Stimulated activated CD4-positive, alpha-beta T cell treated with anti-CD3 and anti-CD28 coated beads, Interleukin-1b, Interleukin-23, amount 100 ng/mL, for 24 hours (primary cell): Measurements from ENCODE around the gene YY1AP1.
"Not testable (repeated sequence)": the region's sequence is repeated elsewhere in the genome, so short reads cannot be mapped to it uniquely, and the experiment has no call there.

ENCODE experiments used
- DNase-seq, 4 experiments: peaks; one replicate each; pipeline ENCODE4 v3.0.0-alpha.2; 2020; ENCODE audit warnings: low read depth in 4 of 4, low spot score in 1 of 4

YY1AP1 gene

DNA sequence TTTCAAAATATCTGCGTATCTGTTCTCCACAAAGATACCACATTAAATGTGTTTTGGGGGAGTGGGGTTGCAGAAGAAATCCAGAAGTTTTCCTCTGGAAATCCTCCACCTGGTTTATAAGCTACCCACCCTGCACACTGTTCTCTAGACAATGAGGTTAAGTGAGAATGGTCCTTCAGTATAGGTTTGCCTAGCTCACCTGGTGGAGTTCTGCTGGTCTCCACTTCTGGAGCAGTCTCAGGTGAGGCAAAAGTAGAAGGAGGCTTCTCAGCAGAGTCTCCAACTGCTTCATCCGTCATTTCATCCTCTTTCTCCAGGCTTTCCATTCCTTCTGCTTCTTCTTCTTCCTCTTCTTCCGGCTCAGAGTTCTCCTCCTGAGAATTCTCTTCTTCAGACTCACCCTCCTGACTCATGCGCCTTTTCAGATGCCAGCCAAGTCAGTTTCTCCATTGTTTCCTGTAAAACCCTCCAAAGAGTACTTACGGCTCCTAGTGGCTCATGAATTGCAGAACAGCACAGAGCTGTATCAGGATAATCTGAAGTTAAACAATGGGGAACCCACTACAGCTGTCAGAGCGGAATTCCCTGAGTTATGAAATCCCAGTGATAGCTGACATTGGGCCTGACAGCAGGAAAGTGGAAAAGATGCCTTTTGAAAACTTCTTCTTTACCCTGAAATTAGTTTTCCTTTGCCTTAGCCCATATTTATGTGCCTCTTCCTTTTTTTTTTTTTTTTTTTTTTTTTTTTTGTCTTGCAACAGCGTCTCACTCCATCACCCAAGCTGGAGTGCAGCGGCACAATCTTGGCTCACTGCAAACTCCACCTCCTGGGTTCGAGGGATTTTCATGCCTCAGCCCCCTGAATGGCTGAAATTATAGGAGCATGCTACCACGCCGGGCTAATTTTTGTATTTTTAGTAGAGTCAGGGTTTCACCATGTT lies 40.1 kb downstream of the YY1AP1 start:
- DNase-seq, result no peak

DNA sequence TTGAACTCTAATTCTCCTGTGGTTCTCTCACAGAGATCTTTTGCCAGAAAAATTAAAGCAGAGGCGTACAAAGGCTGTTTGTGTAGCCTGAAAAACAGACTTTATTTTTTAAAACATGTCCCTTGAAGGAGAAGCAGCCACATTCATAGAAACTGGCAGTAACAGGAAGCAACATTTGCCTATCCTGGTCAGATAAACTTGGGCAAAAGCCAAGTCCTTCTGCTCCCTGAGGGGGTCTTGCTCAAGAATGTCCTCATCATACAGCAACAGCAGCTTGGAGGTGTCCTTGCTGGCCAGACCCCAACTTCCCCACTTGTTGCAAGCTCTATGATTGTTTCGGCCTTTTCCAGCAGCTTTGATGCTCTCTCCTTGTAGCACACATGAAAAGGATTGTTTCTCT lies 42.3 kb downstream of the YY1AP1 start:
- no peak for DNase-seq

DNA sequence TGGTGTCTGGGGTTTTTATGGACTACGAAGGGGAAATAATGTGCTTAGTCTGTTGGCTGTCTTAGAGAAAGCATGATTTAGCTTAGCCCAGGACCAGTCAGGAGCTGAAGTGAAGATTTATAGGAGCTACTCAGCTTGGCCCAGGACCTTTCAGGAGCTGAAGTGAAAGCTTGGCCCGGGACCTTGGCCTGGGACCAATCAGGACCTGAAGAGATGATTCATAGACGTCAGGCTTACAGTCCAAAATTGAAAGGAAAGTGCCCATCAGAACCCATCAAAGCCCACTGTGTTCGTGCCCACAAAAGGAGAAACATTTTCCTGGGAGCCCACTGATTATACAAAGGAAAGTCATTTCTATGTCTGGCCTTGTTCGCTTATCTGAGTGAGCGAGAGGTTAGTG lies 42.9 kb downstream of the YY1AP1 start:
- no peak for DNase-seq

DNA sequence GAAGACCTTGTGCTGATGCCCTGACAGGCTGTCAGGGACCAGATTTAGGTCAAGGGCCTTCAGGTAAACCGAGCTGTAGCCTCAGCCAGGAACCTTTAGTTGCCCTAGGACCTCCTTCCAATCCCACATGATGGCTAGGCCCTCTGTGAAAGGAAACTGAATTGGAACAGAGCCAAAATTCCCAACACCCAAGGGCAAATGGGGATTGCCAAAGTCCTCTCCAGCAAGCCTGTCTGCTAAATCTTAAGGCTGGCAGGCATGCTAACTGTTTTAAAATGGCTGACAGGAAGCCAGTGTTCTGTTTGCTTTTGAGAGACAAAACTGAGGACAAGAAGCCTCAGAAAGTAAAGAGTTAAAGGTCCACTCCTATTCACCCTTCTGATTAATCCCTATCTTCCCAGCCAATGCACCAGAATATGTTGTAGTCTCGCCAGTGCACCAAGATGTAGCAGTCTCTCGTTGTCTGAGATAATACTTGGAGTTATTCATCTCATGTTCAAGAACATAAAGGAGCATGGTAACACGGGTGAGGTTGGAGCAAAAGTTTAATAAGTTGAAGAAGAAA lies 43.5 kb downstream of the YY1AP1 start:
- DNase-seq, result no peak

DNA sequence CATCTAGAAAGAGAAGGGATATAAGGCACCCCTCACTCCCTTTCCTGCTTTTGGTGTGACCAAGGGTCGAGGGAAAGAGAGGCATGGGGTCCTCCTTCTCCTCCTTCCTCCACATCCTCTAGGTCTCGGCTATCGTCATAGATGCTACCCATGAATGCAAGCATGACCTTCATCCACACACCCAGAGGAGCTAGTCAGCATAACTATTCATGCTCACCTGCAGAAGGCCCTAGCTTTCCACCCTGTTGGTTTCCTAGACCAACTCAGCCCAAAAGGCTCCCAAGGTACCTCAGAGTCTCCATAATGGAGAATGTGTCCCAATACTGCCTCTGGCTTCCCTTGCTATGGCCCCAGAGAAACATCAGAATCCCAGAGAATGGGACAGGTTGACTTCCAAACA lies 45.3 kb downstream of the YY1AP1 start:
- no peak for DNase-seq

DNA sequence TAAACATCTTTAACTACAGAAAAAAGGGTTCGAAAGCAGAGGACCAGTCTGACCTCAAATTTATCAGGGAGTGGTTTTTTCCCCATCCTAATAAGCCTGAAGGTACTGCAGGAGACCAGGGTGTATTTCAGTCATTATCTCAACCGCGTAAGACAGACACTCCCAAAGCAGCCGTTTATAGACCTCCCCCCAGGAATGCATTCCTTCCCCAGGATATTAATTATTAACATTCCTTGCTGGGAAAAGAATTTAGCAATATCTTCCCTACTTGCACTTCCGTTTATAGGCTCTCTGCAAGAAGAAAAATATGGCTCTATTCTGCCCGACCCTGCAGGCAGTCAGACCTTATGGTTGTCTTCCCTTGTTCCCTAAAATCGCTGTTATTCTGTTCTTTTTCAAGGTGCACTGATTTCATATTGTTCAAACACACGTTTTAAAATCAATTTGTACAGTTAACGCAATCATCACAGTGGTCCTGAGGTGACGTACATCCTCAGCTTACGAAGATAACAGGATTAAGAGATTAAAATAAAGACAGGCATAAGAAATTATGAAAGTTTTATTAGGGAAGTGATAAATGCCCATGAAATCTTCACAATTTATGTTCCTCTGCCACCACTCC lies 45.9 kb downstream of the YY1AP1 start:
- not testable (repeated sequence) for DNase-seq

DNA sequence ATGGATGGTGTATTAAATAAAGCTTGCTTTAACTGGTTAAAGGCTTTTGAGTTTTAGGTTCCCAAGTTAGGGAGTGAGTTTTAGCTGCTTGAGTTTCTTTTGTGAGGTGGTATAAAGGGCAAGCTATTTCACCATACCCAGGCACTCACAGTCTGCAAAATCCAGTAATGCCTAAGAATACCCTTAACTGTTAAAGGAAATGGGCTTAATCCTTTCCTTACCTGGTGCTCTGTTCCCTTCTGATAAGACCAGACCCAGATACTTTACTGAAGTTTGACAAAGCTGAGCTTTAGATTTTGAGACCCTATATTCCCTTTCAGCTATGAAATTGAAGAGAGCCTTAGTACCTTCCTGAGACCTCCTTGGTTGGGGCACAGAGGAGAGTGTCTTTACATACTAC lies 48.2 kb downstream of the YY1AP1 start:
- no peak for DNase-seq

DNA sequence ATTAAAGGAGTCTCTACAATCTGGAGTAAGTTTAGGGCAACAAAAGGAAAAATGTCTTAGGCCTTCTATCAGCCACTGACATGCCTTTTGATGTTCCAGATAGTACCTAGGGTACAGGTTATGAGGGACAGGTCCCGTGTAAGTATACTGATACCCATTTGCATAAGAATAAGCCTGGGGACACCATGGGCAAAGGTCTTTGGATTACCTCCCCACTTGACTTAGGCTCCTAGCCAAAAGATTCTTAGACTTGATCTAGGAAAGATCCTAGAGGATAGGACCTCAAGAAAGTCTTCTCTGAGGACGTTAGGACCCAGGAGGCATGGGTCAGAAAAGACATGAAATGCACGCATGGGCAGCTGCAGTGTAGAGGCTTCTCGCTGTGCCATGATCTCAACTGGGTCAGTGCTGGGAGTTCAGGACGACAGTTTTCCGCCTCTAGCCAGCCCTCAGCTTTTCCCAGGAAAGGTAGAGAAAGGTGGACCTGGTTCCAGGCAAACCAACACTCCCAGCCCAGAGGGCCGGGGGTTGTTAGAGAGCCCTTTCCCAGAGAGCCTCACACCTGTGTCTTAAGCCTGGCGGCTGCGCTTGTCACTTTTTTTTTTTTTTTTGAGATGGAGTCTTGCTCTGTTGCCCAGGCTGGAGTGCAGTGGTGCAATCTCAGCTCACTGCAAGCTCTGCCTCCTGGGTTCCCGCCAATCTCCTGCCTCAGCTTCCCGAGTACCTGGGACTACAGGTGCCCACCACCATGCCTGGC lies 52.0 kb downstream of the YY1AP1 start:
- no peak for DNase-seq

DNA sequence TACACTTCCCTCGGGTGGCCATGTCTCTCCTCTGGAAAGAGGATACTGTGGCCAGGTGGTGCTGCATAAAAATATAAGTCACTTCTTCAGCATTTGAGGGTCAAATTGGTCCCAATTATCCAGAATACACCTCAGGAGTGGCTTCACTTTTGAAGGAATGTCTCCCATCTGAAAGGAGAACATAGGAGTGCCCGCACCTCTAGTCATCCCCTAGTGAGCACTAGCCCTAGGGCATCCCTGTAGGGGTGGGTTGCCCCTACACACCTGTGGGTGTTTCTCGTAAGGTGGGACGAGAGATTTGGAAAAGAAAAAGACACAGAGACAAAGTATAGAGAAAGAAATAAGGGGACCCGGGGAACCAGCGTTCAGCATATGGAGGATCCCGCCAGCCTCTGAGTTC lies 62.1 kb downstream of the YY1AP1 start:
- not testable (repeated sequence) for DNase-seq

DNA sequence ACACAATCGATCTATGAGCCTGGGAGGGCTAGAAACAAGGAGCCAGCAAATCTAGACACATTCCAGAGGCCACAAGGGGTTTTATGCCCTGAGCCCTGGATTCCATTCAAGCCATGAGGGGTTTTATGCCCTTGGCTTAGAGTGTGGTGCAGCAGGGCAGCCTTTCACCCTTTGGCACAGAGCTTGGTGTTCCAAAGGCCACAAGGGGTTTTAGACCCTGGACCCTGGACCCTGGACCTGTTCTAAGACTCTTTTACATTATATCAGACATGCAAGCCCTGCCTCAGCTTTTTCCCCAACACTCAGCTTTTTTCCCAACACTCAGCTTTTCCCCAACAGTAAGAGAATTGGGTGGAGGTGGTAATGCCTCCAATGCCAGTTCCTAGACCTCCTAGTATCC lies 65.2 kb downstream of the YY1AP1 start:
- DNase-seq, result no peak

DNA sequence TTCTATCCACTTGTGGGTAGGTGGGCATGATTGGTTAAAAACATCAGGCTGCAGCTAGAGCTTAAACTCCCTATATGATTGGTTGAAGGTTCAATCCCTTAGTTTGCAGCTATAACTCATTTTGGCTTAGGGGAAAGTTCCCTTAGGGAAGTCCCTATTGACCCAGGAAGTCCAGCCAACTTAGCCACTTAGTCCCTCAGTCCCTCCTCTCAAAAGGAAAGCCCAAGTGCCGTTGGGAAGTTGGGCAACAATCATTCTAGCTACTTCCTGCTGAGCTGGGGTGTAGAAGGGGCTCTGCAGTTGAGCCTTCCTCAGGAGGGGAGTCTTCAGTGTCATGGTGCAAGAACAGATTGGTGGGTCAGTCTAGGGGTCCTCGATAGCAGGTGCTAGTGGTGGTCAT lies 66.4 kb downstream of the YY1AP1 start:
- no peak for DNase-seq

DNA sequence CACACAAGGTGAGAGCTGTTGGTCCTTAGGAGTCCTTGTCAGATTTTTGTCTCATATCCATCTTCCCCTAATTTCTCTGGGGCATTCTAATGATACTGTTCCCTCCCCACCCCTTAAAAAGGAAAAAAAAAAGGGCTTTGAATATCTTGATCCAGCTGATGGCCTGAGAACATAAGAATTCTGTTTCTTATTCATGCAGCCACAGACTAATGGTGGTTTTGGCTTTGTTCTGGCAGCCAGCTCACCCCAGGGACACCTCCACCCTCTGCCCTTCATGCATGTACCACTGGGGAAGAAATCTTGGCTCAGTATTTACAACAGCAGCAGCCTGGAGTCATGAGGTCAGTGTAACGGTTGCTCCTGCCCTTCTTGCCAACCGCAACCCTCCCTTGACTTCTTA lies 75.3 kb downstream of the YY1AP1 start:
- not testable (repeated sequence) for DNase-seq

DNA sequence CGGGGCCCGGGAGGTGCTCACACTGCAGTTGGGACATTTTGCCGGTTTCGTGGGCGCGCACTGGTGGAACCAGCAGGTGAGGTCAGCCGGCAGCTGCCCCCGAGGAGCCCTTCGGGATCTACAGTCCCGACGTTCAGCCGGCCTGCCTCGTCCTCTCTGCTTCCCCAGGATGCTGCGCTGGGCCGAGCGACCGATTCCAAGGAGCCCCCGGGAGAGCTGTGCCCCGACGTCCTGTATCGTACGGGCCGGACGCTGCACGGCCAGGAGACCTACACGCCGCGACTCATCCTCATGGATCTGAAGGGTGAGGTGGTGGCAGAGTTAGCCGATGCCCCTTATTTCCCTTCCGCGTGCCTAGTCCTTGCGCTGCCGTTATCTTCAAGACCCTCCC lies 78.3 kb downstream of the YY1AP1 start:
- DNase-seq, result not testable (repeated sequence)

DNA sequence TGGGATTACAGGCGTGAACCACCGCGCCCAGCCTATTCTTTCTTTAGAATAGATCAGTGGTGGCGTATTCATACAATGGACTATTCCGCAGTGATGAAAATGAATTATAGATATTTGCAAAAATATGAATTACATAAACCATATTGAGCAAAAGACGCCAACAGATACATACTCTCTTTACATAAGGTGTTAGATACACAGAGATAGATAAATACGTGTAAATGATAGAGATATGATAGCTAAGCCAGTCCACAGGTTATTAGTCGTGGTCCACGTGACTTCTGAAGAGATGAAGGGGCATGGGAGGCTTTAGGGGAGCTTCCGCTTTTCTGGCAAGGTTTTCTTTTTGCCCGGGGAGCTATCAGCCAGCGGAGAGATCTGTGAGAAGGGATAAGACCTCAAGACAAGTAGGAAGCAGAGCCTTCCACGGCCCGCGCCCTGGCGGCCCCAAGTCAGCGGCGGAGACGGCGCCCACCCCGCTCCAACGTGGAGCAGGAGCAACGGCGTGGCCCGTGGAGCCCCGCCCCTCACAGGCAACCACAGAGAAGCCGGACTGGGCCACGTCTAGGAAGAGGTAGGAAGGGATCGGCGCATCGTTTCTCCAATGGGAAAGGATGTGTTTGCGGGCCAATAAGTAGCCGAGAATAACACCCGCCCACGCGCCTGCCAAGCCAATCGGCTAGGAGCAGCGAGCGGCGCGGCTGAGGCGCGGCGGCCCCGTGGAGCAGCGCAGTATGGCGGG lies 78.9 kb downstream of the YY1AP1 start, which contains the start of gene MSTO1:
TSS of gene MSTO1 (plus strand) at position 704 of the 742 bp plus-strand sequence. CDS start at position 735, 31 bp downstream.
- peak; percentile 97 to 99 (median 98) for DNase-seq
